Colon (tissue), 2 donors: Measurements from ENCODE around the gene PCBP4.

ENCODE experiments used
- FAIRE-seq: peaks from 2 replicates; lab custom pipeline; 2012; peaks lifted over from hg19 to GRCh38; lab: Jason Lieb, UNC
- donor health status: control.
- donor health status: control.

Gene PCBP4

GRCh38 chr3:51970606-51971300, 3.5 kb upstream of the PCBP4 start:
- no peak for FAIRE-seq

DNA sequence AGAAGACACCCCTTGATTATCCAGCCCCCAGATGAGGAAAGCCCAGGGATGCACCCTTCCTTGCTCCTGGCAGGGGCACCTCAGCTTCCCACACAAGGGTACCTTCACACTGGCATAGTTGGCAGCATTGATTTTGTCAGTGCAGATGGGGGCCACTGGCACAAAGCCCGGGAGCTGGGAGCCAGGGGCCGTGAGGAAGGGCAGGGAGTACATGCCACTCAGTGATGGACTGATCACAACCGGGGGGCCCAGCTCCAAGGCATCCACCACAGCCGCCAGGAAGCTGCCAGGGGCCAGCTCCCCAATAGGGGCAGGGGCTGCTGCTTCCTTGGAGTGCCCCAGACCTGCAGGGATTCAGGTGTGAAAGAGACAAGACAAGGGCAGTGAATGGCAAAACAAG, 2.6 kb upstream of the PCBP4 start:
- FAIRE-seq = no peak

GRCh38 chr3:51968883-51969678, 1.8 kb upstream of the PCBP4 start:
- no peak for FAIRE-seq

GRCh38 chr3:51968170-51968775, 1.0 kb upstream of the PCBP4 start:
- FAIRE-seq = no peak

DNA sequence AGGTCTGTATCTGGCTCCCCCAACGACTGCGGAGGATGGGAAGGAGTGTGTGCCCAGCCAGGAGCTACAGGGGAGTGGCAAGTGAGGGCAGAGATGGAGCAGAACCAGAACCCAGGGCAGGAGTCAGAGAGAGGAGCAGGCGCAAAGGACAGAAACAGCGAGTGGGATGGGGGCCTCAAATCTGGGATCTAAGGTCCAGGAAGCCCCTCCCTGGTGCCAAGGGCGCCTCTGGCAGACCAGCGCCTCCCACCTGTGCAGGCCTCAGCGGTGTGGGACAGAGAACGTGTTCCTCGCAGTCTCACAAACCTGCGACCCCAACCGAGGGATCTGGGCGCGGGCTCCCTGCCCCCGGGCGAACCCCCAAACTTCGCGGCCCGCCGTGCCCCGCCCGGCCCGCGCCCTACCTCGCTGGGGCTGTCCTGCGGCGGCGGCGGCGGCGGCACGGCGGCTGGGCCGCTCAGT, 301 bp downstream of the PCBP4 start:
- FAIRE-seq = no peak

- no peak for FAIRE-seq
These were observed 768 bp downstream of the PCBP4 start for GRCh38 chr3:51966486-51966885.

DNA sequence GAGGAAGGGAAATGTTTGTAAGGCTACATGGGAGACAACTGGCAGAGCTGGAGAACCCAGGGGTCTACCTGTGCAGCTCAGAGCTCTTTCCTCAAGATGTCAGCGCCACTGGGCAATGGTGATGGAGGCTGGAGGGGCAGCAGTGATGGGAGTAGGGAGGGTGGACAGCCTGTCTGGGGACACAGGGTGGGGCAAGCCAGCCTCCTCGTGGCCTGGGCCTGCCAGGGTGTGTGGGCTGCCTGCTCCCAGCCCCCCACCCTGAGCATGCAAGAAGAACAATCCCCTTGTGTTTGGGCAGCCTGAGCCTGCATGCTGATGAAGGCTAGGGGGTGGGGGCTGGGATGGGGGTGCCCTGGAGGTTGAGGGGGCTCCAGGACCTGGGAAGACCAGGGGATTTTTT, 1.2 kb downstream of the PCBP4 start:
- FAIRE-seq = no peak

DNA sequence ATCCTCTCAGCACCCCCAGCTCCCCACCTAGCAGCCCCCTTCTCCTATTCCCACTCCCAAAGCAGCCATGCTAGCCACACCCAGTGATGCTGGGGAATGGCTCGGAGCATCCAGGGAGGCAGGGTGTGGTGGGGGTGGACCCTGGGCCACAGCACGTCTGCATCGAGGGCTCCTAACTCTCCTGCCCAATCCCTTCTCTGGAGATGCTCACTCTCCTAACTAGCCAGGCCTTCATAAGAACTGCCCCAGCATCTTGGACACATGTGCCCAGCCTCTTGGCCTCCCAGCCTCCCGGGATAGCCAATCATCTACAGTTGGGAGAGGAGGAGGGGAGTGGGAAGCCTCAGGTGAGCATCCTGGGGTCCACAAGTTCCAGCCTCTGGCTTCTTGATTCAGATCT, 2.7 kb downstream of the PCBP4 start:
- no peak for FAIRE-seq

DNA sequence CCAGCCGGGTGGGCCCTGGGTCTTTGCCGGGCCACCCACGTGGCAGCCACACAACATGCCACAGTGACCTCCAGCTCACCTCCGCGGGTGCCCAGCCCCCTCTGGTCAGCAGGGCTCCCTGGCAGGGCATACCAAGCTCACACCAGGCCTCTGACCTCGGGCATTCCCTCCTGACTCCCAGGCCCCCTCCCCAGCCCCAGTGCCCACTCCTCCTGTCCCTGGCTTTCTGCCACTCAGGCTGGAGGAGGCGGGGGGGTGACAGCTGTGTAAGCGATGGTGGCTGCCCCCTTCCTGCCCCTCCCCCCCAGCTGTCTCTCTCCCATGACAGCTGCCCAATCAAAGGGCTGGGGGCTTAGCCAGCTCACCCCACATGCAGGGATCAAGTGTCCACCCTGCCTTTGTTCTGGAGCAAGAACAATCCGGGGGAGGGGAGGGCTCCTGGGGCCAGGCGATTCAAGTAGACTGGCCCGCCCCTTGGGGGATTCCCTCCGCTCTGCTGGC, 3.3 kb downstream of the PCBP4 start:
- no peak for FAIRE-seq

GRCh38 chr3:51962854-51963530, 4.3 kb downstream of the PCBP4 start:
- FAIRE-seq = no peak

- FAIRE-seq = no peak
These were observed 5.4 kb downstream of the PCBP4 start for GRCh38 chr3:51961602-51962569.

DNA sequence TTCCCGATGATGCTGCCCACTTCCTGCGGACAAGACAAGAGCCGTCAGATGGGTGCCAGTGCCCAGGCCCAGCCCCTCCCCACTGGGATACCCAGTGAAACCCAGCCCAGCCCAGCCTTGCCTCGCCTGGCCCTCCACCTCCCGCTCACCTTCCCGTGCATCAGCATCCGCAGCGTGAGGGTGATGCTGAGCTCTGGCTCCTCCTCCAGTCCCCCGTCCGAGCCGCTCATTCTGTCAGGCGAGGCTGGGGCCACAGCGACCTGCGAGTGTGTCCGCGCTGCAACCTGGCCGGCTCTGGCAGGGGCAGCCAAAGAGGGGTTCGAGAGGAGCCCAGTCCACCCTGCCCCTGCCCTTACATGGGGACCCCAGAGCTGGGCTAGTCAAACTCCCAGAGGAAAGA, 6.2 kb downstream of the PCBP4 start:
- no peak for FAIRE-seq

DNA sequence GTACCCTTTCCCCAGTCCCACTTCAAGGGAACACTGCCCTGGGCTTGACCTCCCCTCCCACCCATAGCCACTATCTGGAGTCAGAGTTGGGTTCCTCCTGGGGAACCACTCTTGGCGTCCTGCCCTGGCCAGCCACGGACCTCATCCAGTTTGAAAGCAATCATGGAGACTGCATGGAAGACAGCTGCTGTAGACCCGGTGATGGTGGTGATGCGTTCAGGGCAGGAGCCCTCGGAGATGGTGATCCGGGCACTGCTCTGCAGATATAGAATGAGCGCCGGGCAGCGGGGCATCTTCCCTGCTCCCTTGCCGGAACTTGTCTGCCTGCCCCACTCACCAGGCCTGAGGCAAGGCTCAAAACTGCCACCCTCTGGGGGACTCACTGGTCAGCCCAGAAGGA, 6.9 kb downstream of the PCBP4 start:
- no peak for FAIRE-seq

DNA sequence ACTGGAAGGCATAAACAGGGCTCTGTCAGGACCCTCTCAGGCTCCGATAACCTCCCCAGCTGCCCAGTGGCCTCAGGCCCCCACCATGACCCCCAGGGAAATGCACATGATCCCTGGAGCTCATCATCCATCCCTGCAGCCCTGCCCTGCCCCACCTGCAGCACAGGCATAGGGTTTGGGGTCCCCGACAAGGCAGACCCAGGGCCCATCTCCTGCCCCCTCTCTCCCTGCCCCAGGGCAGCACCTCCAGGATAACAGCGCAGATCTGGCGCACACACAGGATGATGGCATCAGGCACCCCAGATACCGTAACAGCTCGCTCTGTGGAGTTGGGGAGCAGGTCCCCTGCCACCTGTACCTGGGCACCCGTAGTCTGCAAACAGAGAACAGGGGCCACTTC, 7.6 kb downstream of the PCBP4 start:
- FAIRE-seq = no peak

DNA sequence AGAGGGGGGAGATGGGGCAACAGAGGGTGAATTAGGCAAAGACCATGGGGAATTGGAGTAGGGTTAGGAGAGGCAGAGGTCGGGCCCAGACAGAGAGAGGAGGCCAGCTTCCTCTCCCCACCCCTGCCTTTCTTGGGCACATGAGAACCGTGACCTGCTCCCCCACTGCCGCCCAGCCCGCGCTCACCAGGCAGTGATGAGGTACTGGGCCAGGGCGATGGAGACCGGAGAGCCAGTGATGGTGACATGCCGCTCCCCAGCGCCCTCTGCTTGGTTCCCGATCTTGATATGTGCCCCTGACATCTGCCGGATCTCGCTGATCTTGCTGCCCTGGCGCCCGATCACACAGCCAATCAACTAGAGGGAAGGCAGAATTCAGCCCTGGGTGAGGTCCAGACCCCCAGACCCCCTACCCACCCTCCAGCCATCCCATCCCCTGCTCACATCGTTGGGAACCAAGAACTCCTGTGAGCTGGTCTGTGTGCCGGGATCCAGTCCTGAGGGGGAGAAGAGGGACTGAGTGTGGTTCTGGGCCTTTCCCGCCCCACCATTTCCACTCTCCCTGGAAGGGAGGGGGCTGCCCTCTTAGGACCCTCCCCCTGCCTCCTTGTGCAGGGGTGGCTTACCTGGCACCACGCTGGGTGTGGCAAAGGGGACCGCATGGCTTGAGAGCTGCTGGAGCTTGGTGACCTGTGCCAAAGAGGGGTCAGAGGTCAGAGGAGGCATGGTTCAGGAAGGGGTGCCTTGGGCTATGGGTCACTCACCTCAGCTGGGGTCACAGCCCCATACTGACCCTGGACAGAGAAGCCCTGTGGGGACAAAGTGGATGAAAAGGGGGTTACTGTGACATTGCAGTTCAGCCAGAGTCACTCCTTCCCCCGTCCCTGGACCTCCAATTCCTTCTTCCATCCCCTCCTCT, 8.4 kb downstream of the PCBP4 start:
- no peak for FAIRE-seq

- FAIRE-seq = no peak
These were observed 9.6 kb downstream of the PCBP4 start for GRCh38 chr3:51957520-51958205.

DNA sequence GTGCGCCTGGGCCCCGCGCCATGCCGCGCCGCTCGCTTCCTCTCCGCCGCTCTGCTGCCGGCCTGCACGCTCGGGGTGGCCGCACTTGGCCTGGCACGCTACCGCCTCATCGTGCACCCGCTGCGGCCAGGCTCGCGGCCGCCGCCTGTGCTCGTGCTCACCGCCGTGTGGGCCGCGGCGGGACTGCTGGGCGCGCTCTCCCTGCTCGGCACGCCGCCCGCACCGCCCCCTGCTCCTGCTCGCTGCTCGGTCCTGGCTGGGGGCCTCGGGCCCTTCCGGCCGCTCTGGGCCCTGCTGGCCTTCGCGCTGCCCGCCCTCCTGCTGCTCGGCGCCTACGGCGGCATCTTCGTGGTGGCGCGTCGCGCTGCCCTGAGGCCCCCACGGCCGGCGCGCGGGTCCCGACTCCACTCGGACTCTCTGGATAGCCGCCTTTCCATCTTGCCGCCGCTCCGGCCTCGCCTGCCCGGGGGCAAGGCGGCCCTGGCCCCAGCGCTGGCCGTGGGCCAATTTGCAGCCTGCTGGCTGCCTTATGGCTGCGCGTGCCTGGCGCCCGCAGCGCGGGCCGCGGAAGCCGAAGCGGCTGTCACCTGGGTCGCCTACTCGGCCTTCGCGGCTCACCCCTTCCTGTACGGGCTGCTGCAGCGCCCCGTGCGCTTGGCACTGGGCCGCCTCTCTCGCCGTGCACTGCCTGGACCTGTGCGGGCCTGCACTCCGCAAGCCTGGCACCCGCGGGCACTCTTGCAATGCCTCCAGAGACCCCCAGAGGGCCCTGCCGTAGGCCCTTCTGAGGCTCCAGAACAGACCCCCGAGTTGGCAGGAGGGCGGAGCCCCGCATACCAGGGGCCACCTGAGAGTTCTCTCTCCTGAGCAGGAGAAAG, 11.1 kb downstream of the PCBP4 start:
- FAIRE-seq = no peak

DNA sequence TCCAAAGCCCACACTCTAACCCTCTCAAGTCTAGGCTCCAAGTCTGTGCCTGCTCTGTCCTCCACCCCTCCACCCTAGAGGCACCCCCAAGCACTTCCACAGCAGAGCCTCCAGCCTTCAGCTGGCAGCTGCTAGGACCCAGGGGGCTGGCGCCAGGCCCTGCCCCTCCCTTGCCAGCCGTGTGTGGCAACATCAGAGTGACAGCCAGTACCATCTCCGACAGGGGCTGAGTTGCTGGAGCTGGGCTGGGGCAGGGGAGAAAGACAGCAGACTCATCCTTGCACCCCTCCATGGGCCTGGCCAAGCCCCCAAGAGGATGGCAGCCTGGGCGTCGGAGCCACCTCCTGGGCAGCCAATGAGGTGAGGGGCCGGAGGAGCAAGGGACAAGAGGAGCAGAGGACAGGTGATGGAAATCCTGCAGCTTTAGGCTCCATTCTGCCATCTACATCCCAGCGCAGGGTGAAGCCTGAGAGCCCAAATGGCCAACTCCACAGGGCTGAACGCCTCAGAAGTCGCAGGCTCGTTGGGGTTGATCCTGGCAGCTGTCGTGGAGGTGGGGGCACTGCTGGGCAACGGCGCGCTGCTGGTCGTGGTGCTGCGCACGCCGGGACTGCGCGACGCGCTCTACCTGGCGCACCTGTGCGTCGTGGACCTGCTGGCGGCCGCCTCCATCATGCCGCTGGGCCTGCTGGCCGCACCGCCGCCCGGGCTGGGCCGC, 11.9 kb downstream of the PCBP4 start, which contains the start of gene GPR62:
GPR62 (plus strand) TSS at position 207 of the 718 bp plus-strand sequence; CDS start at position 479, 272 bp downstream.
- no peak for FAIRE-seq
